Liver (tissue), 9 donors: ENCODE results near the gene PPM1A. TPM values are rescaled to one million over a fixed set of nuclear protein-coding genes. Genes with fewer than 3 reads are reported as not detected.

Experiments
- DNase-seq: peaks from one replicate; pipeline ENCODE4 v3.0.0-alpha.2; 2017; ENCODE audit warnings: low spot score
- H3K27ac ChIP-seq, 2 donors: one replicate each; pipeline ENCODE4 v1.7.0; 2013; ENCODE audit warnings: inconsistent platforms in 2 of 2, low read length in 2 of 2, control low read depth in 1 of 2, low read depth in 1 of 2, mild to moderate bottlenecking in 1 of 2
- H3K27me3 ChIP-seq, 4 donors: one replicate each; pipeline versions ENCODE4 v1.6.1 to v1.7.0; 2013; ENCODE audit warnings: low read length in 3 of 4, inconsistent platforms in 1 of 4, mild to moderate bottlenecking in 1 of 4, moderate library complexity in 1 of 4; ENCODE audit not compliant: control insufficient read depth in 4 of 4, insufficient read depth in 4 of 4
- H3K36me3 ChIP-seq, 4 donors: one replicate each; pipeline versions ENCODE4 v1.6.1 to v1.7.0; 2013; ENCODE audit warnings: low read length in 3 of 4, mild to moderate bottlenecking in 3 of 4, low read depth in 1 of 4, moderate library complexity in 1 of 4; ENCODE audit not compliant: control insufficient read depth in 4 of 4, insufficient read depth in 3 of 4
- H3K4me1 ChIP-seq, 4 donors: one replicate each; pipeline versions ENCODE4 v1.6.1 to v1.7.0; 2013; ENCODE audit warnings: low read length in 3 of 4, mild to moderate bottlenecking in 3 of 4, moderate library complexity in 1 of 4; ENCODE audit not compliant: control insufficient read depth in 4 of 4, insufficient read depth in 4 of 4
- H3K4me3 ChIP-seq, 3 donors: one replicate each; pipeline versions ENCODE4 v1.6.1 to v1.7.0; 2013; ENCODE audit warnings: low read length in 3 of 3, control low read depth in 1 of 3, low read depth in 1 of 3, mild to moderate bottlenecking in 1 of 3
- H3K9ac ChIP-seq, 2 donors: one replicate each; pipeline ENCODE4 v1.7.0; 2013; ENCODE audit warnings: low read length in 2 of 2, mild to moderate bottlenecking in 2 of 2, moderate library complexity in 2 of 2, control low read depth in 1 of 2, low read depth in 1 of 2
- H3K9me3 ChIP-seq, 4 donors: one replicate each; pipeline versions ENCODE4 v1.6.1 to v1.7.0; 2013; ENCODE audit warnings: low read length in 3 of 4; ENCODE audit not compliant: control insufficient read depth in 4 of 4
- EGR1 ChIP-seq, 2 donors: IDR thresholded peaks; 2 replicates each; pipeline ENCODE4 v1.6.1; 2016 to 2018; ENCODE audit warnings: antibody characterized with exemption in 2 of 2, low read depth in 2 of 2
- FOXA1 ChIP-seq: IDR thresholded peaks from 2 replicates; pipeline ENCODE4 v1.6.1; 2016; ENCODE audit warnings: antibody characterized with exemption
- FOXA2 ChIP-seq: IDR thresholded peaks from 2 replicates; pipeline ENCODE4 v1.6.1; 2016; ENCODE audit warnings: antibody characterized with exemption
- GABPA ChIP-seq, 2 donors: IDR thresholded peaks in 1 of 2; conservative IDR thresholded peaks in 1 of 2; 2 replicates each; pipeline ENCODE4 v1.6.1; 2016; ENCODE audit warnings: antibody characterized with exemption in 2 of 2, mild to moderate bottlenecking in 1 of 2, moderate library complexity in 1 of 2
- HNF4A ChIP-seq, 2 donors: conservative IDR thresholded peaks; 2 replicates each; pipeline ENCODE4 v1.6.1; 2016; ENCODE audit warnings: antibody characterized with exemption in 2 of 2, mild to moderate bottlenecking in 2 of 2
- HNF4G ChIP-seq: IDR thresholded peaks from 2 replicates; pipeline ENCODE4 v1.6.1; 2016; ENCODE audit warnings: antibody characterized with exemption
- JUND ChIP-seq, 2 donors: IDR thresholded peaks; 2 replicates each; pipeline ENCODE4 v1.6.1; 2016; ENCODE audit warnings: antibody characterized with exemption in 2 of 2
- NR2F2 ChIP-seq: IDR thresholded peaks from 2 replicates; pipeline ENCODE4 v1.6.1; 2016; ENCODE audit warnings: antibody characterized with exemption
- RXRA ChIP-seq, 2 donors: IDR thresholded peaks; 2 replicates each; pipeline ENCODE4 v1.6.1; 2017 to 2018; ENCODE audit warnings: antibody characterized with exemption in 2 of 2, mild to moderate bottlenecking in 1 of 2
- SP1 ChIP-seq: IDR thresholded peaks from 2 replicates; pipeline ENCODE4 v1.6.1; 2018; ENCODE audit warnings: antibody characterized with exemption, mild to moderate bottlenecking
- TAF1 ChIP-seq: conservative IDR thresholded peaks from 2 replicates; pipeline ENCODE4 v1.6.1; 2016; ENCODE audit warnings: antibody characterized with exemption, mild to moderate bottlenecking
- WGBS: extraction: QIAGEN DNeasy Blood & Tissue Kit; methylation state at CpG from one replicate; pipeline ENCODE4 v1.1.7; 2013; 5-methylcytosine and 5-hydroxymethylcytosine counted together
- polyA plus RNA-seq, 2 donors: library from polyadenylated mRNA; stranded (reverse) in 1 of 2; unstranded in 1 of 2; fragments of 200-250 nt in 1 of 2; fragments of >200 nt in 1 of 2; fragmentation: Nextera tagmentation in 1 of 2; extraction: Ambion mirVana in 1 of 2; gene quantifications; one replicate each; pipeline versions ENCODE4 v1.2.1 to v1.2.3, GENCODE V29; 2013 to 2015
- total RNA-seq, 2 donors: library from RNA; depleted of rRNA; stranded (reverse); fragments of >200 nt; gene quantifications; one replicate each; pipeline ENCODE4 v1.2.3, GENCODE V29; 2014
- TF ChIP-seq, protein P1 (sequence below): IDR thresholded peaks from 2 replicates; pipeline ENCODE4 v1.6.1; 2016; ENCODE audit warnings: antibody characterized with exemption
- TF ChIP-seq, protein P2 (sequence below): IDR thresholded peaks from 2 replicates; pipeline ENCODE4 v1.6.1; 2016; ENCODE audit warnings: antibody characterized with exemption
- TF ChIP-seq, protein P3 (sequence below): IDR thresholded peaks from 2 replicates; pipeline ENCODE4 v1.6.1; 2016; ENCODE audit warnings: antibody characterized with exemption
- TF ChIP-seq, protein P4 (sequence below): fragments of 150-350 bp; IDR thresholded peaks from 2 replicates; pipeline ENCODE4 v1.5.1; 2017; ENCODE audit warnings: improper control_type of control experiment, low read depth, low read length; ENCODE audit not compliant: missing input control
- donor health status: healthy.
- donor health status: healthy.
- donor health status: healthy.
- donor health status: healthy.
- donor health status: healthy.

The PPM1A gene
- total and polyA plus RNA-seq, 4 donors = 23.0 to 43.2 (median 29.5) TPM

DNA sequence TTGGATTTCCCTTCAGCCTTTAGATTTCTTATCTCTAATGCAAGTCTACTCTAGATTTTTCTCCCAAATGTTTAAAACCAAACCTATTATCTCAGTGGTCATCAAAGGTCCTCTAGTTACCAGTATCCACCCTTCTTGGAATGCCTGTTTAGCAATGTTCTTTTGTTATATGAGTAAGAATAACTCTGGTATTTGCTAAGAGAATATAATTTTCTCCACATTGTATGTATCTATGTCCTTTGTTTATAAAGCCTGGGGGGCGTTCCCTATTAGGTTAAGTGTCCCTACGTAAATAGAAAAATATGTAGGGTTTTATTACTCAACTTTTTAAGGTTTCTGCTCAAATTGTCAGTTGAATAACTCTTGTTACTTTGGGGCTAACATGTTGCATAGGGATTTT, 27.3 kb downstream of the PPM1A start (continued):
- TF ChIP-seq, protein P1, sequence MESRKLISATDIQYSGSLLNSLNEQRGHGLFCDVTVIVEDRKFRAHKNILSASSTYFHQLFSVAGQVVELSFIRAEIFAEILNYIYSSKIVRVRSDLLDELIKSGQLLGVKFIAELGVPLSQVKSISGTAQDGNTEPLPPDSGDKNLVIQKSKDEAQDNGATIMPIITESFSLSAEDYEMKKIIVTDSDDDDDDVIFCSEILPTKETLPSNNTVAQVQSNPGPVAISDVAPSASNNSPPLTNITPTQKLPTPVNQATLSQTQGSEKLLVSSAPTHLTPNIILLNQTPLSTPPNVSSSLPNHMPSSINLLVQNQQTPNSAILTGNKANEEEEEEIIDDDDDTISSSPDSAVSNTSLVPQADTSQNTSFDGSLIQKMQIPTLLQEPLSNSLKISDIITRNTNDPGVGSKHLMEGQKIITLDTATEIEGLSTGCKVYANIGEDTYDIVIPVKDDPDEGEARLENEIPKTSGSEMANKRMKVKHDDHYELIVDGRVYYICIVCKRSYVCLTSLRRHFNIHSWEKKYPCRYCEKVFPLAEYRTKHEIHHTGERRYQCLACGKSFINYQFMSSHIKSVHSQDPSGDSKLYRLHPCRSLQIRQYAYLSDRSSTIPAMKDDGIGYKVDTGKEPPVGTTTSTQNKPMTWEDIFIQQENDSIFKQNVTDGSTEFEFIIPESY = no peak
- TF ChIP-seq TAF1 (no peak), HNF4G (no peak), FOXA1 (no peak)
- TF ChIP-seq, protein P2, sequence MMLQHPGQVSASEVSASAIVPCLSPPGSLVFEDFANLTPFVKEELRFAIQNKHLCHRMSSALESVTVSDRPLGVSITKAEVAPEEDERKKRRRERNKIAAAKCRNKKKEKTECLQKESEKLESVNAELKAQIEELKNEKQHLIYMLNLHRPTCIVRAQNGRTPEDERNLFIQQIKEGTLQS = no peak

DNA sequence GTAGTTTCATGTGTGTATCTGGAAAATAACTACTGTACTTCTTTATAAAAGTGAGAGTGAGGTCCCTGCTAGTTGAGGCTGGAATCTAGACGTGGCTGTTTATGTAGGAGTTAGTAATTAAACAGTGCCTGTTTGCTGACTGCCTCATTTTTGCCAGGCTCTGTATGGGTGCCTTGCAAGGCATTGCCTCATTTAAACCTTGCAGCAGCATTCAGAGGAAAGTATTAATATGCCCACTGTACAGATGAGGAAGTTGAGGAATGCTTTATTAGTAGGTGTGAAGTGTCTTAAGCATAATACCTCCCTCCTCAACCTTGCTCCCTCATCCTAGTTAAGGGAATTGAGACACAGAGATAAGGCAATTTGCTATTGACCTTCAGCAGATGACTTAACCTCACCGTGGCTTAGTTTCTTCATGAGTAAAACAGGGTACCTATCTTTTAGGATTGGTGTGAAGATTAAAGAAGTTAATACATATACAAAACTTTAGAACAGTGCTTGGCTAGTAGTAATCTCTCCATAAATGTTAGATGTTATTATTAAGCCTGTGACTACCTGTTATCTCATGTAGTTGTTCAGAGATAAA, 28.7 kb downstream of the PPM1A start:
- no peak overlapping the region for H3K27ac ChIP-seq

More for the DNA sequence above, 28.7 kb downstream of the PPM1A start:
- Histone ChIP-seq H3K27me3 (no peaks in the 10 kb centered on the region), H3K4me1 (peaks cover 2 to 11% (median 9%) of the 10 kb centered on the region in 4 donors), H3K9me3 (no peaks in the 10 kb centered on the region), H3K36me3 (peaks cover 0 to 3% (median 2%) of the 10 kb centered on the region in 4 donors), H3K9ac (no peak overlapping the region), H3K4me3 (no peak overlapping the region)
- DNase-seq = no peak
- WGBS = 52% methylated on average over 2 of the region's 2 CpGs
- TF ChIP-seq EGR1 (IDR thresholded peaks at IDR 0.05; ENCODE audit: low read depth in 2 of 2) = no peak
- TF ChIP-seq HNF4G = no peak
- TF ChIP-seq RXRA (IDR thresholded peaks at IDR 0.05) = no peak
- TF ChIP-seq TAF1 = no peak
- TF ChIP-seq, protein P1 = no peak
- TF ChIP-seq SP1 = no peak
- no peak for TF ChIP-seq FOXA2
- TF ChIP-seq, protein P3, sequence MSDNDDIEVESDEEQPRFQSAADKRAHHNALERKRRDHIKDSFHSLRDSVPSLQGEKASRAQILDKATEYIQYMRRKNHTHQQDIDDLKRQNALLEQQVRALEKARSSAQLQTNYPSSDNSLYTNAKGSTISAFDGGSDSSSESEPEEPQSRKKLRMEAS = no peak
- TF ChIP-seq JUND (IDR thresholded peaks at IDR 0.05) = no peak
- no peak for TF ChIP-seq HNF4A (conservative IDR thresholded peaks at IDR 0.05)
- TF ChIP-seq NR2F2 = no peak
- no peak for TF ChIP-seq GABPA (IDR thresholded peaks at IDR 0.05 in 1 of 2, conservative IDR thresholded peaks at IDR 0.05 in 1 of 2)
- TF ChIP-seq, protein P4, sequence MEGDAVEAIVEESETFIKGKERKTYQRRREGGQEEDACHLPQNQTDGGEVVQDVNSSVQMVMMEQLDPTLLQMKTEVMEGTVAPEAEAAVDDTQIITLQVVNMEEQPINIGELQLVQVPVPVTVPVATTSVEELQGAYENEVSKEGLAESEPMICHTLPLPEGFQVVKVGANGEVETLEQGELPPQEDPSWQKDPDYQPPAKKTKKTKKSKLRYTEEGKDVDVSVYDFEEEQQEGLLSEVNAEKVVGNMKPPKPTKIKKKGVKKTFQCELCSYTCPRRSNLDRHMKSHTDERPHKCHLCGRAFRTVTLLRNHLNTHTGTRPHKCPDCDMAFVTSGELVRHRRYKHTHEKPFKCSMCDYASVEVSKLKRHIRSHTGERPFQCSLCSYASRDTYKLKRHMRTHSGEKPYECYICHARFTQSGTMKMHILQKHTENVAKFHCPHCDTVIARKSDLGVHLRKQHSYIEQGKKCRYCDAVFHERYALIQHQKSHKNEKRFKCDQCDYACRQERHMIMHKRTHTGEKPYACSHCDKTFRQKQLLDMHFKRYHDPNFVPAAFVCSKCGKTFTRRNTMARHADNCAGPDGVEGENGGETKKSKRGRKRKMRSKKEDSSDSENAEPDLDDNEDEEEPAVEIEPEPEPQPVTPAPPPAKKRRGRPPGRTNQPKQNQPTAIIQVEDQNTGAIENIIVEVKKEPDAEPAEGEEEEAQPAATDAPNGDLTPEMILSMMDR = no peak
